Retinal pigment epithelial cell (primary cell): ENCODE measurements around the gene CELSR2.
A peak's percentile ranks its signal among the peaks of the same experiment; 100 is the strongest.

Experiments
- DNase-seq: peaks from one replicate; pipeline ENCODE4 v3.0.0-alpha.2; 2010; ENCODE audit warnings: low read depth
- H3K4me3 ChIP-seq: 2 replicates; pipeline ENCODE4 v1.5.1; 2011; ENCODE audit warnings: mild to moderate bottlenecking, low read length, control low read depth, moderate library complexity
- CTCF ChIP-seq: conservative IDR thresholded peaks from 2 replicates; pipeline ENCODE4 v1.5.1; 2011; ENCODE audit warnings: low read depth, low read length, control low read depth, inconsistent platforms

The CELSR2 gene

GRCh38 chr1:109252167-109252892, 3.0 kb downstream of the CELSR2 start:
- no peak for DNase-seq
- H3K4me3 ChIP-seq = no peak overlapping the region
- TF ChIP-seq CTCF = no peak

- no peak overlapping the region for H3K4me3 ChIP-seq
- DNase-seq = no peak
- TF ChIP-seq CTCF = no peak
These were observed 3.8 kb downstream of the CELSR2 start for GRCh38 chr1:109252893-109253802.

GRCh38 chr1:109253803-109254620, 4.7 kb downstream of the CELSR2 start:
- TF ChIP-seq CTCF = no peak
- no peak overlapping the region for H3K4me3 ChIP-seq

GRCh38 chr1:109254621-109255096, 5.3 kb downstream of the CELSR2 start:
- no peak overlapping the region for H3K4me3 ChIP-seq
- TF ChIP-seq CTCF = peak; percentile 1
- no peak for DNase-seq

More at GRCh38 chr1:109253803-109254620, 4.7 kb downstream of the CELSR2 start:
- no peak for DNase-seq

- DNase-seq = no peak
- TF ChIP-seq CTCF = peak; percentile 27
- no peak overlapping the region for H3K4me3 ChIP-seq
These were observed 5.8 kb downstream of the CELSR2 start for GRCh38 chr1:109255097-109255651.

- TF ChIP-seq CTCF = no peak
- no peak for DNase-seq
- no peak overlapping the region for H3K4me3 ChIP-seq
These were observed 6.3 kb downstream of the CELSR2 start for GRCh38 chr1:109255678-109256077.
